Activated T-cell treated with anti-CD3 and anti-CD28 coated beads, Interleukin-2, amount 50 U/mL, for 72 hours (primary cell): ENCODE data around the gene TRPM2. TPM values are rescaled to one million over a fixed set of nuclear protein-coding genes. Genes with fewer than 3 reads are reported as not detected.

Experiments used
- ATAC-seq, 2 donors: fragments of 150-1000 bp; cut with Tn5 transposase; replicated peaks in 1 of 2; 2 replicates each; pipeline ENCODE4 v1.10.0; 2021; ENCODE audit warnings: moderate library complexity in 2 of 2, mild to moderate bottlenecking in 1 of 2
- DNase-seq, 2 donors: peaks; one replicate each; pipeline ENCODE4 v3.0.0; 2021 to 2022; ENCODE audit warnings: mixed read lengths in 1 of 2
- H3K27ac Mint-ChIP-seq: one replicate; pipeline ENCODE4 v1.8.0; 2022; ENCODE audit warnings: mild to moderate bottlenecking, moderate library complexity, mixed read lengths
- H3K27me3 Mint-ChIP-seq: one replicate; pipeline ENCODE4 v1.8.0; 2022; ENCODE audit warnings: low read depth, mixed read lengths
- H3K36me3 Mint-ChIP-seq, 2 donors: one replicate each; pipeline ENCODE4 v1.8.0; 2022; ENCODE audit warnings: mixed read lengths in 2 of 2, mild to moderate bottlenecking in 1 of 2; ENCODE audit not compliant: insufficient read depth in 2 of 2
- H3K4me1 Mint-ChIP-seq: one replicate; pipeline ENCODE4 v1.8.0; 2022; ENCODE audit warnings: low read depth, mixed read lengths
- H3K4me3 Mint-ChIP-seq, 2 donors: one replicate each; pipeline ENCODE4 v1.8.0; 2022; ENCODE audit warnings: mild to moderate bottlenecking in 2 of 2, mixed read lengths in 2 of 2, moderate library complexity in 2 of 2
- H3K9me3 Mint-ChIP-seq, 2 donors: one replicate each; pipeline ENCODE4 v1.8.0; 2022; ENCODE audit warnings: mixed read lengths in 2 of 2
- total RNA-seq, 2 donors: library from RNA; stranded (reverse); gene quantifications; one replicate each; pipeline ENCODE4 v1.2.3, GENCODE V29; 2022

The TRPM2 gene
- total RNA-seq, 2 donors from 2014 or later, result 2.4 to 3.2 TPM

DNA sequence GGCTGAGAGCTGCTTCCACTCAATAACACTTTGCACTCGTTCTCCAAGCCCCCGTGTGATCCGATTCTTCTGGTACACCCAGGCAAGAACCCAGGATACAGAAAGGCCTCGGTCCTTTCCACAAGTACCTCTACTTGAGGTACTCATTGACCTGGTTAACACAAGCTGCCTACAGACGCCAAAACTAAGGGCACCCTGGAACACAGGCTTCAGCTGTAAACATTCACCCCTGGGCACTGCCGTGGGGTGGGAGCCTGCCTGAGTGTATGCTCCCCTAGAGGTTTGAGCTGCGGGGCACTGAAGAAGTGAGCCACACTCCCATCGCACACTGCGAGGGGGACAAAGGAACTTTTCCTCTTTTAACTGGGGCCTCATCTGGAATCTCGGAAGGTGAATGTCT, 132.4 kb downstream of the TRPM2 start:
- ATAC-seq (peak in 1 of 2 donors; percentile 45), DNase-seq (no peak)
- H3K4me1 Mint-ChIP-seq, result peaks cover 4% of the 10 kb centered on the region
- H3K9me3 Mint-ChIP-seq, result no peaks in the 10 kb centered on the region
- H3K36me3 Mint-ChIP-seq, result no peaks in the 10 kb centered on the region
- H3K27ac Mint-ChIP-seq, result no peak overlapping the region
- peak overlapping the region in 1 of 2 donors; percentile 82 for H3K4me3 Mint-ChIP-seq
- no peaks in the 10 kb centered on the region for H3K27me3 Mint-ChIP-seq

GRCh38 chr21:44486302-44486701, 132.9 kb downstream of the TRPM2 start:
- ATAC-seq (no peak), DNase-seq (no peak)
- H3K4me3 Mint-ChIP-seq, result peak overlapping the region; percentile 74 to 82
- no peak overlapping the region for H3K27ac Mint-ChIP-seq
- H3K4me1 Mint-ChIP-seq, result peaks cover 4% of the 10 kb centered on the region
- H3K36me3 Mint-ChIP-seq, result no peaks in the 10 kb centered on the region
- H3K9me3 Mint-ChIP-seq, result no peaks in the 10 kb centered on the region
- H3K27me3 Mint-ChIP-seq, result no peaks in the 10 kb centered on the region

- Mint-ChIP-seq H3K4me3 (no peak overlapping the region), H3K27ac (no peak overlapping the region), H3K9me3 (peaks cover 5% of the 10 kb centered on the region in 2 donors), H3K4me1 (peaks cover 4% of the 10 kb centered on the region), H3K27me3 (peaks cover under 1% of the 10 kb centered on the region), H3K36me3 (peaks cover 3 to 8% of the 10 kb centered on the region in 2 donors)
- DNase-seq (peak; percentile 58 to 67), ATAC-seq (no peak)
These were observed 134.4 kb downstream of the TRPM2 start for GRCh38 chr21:44487831-44488230.

- Mint-ChIP-seq H3K27ac (no peak overlapping the region), H3K9me3 (peaks cover 10% of the 10 kb centered on the region in 2 donors), H3K4me1 (peaks cover 4% of the 10 kb centered on the region), H3K36me3 (peaks cover 7 to 13% of the 10 kb centered on the region in 2 donors), H3K27me3 (peaks cover 6% of the 10 kb centered on the region), H3K4me3 (no peak overlapping the region)
- ATAC-seq (no peak), DNase-seq (no peak)
These were observed 136.5 kb downstream of the TRPM2 start for GRCh38 chr21:44489962-44490361.

DNA sequence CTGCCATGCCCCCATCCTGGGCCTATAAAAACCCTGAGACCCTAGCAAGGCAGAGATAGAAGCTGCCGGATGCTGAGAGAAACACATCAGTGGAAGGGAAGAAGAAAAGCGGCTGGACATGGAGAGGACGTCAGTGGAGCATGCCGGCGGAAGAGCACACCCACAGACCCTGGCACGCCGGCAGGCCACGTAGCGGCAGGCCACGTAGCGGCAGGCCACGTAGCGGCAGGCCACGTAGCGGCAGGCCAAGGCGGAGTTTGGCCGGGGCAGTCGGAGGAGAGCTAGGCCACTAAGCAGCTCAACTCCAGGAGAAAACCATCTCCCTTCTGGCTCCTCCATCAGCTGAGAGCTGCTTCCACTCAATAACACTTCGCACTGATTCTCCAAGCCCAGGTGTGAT, 137.0 kb downstream of the TRPM2 start:
- no peak overlapping the region for H3K27ac Mint-ChIP-seq

DNA sequence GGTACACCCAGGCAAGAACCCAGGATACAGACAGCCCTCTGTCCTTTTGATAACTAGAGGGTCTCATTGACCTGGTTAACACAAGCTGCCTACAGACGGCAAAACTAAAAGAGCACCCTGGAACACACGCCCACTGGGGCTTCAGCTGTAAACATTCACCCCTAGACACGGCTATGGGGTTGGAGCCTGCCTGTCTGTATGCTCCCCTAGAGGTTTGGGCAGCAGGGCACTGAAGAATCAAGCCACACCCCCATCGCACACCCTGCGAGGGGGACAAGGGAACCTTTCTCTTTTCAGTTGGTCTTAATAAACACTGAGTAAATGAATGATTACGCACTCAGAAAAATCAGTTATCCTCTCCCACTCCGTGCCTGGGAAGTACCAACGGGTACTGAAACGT, 137.4 kb downstream of the TRPM2 start:
- ATAC-seq (no peak), DNase-seq (no peak)
- Mint-ChIP-seq H3K9me3 (peaks cover 10% of the 10 kb centered on the region in 2 donors), H3K27me3 (peaks cover 6% of the 10 kb centered on the region), H3K27ac (no peak overlapping the region), H3K4me1 (peaks cover 4% of the 10 kb centered on the region), H3K4me3 (no peak overlapping the region), H3K36me3 (peaks cover 7 to 13% of the 10 kb centered on the region in 2 donors)

More for the DNA sequence above, 137.0 kb downstream of the TRPM2 start:
- Mint-ChIP-seq H3K4me3 (no peak overlapping the region), H3K27me3 (peaks cover 6% of the 10 kb centered on the region), H3K9me3 (peaks cover 10% of the 10 kb centered on the region in 2 donors), H3K4me1 (peaks cover 4% of the 10 kb centered on the region), H3K36me3 (peaks cover 7 to 13% of the 10 kb centered on the region in 2 donors)
- ATAC-seq (no peak), DNase-seq (no peak)

Other genes starting within 250 kb of the TRPM2 start
- 10 to 100 TPM in 1 of 2 donors, 1 to 10 TPM in 1; 5.9 to 23.2 TPM for gene PWP2, start 246.2 kb upstream of the TRPM2 start, total RNA-seq
- gene GATD3, start 219.9 kb upstream of the TRPM2 start, total RNA-seq, result 10 to 100 TPM; 12.7 to 35.3 TPM
- gene ICOSLG, start 112.7 kb upstream of the TRPM2 start, total RNA-seq, result 1 to 10 TPM; 2.6 to 3.2 TPM
- gene DNMT3L, start 91.7 kb upstream of the TRPM2 start, total RNA-seq, result not detected
- not detected for gene AIRE, start 67.7 kb upstream of the TRPM2 start, total RNA-seq
- 100 to 1,000 TPM; 104 to 109 TPM for gene PFKL, start 53.6 kb upstream of the TRPM2 start, total RNA-seq
- gene CFAP410, start 14.2 kb upstream of the TRPM2 start, total RNA-seq, result 10 to 100 TPM; 14.5 to 17.2 TPM
- 1 to 10 TPM; 2.8 to 3.8 TPM for gene LRRC3, start 101.9 kb downstream of the TRPM2 start, total RNA-seq
- not detected for gene KRTAP10-1, start 186.6 kb downstream of the TRPM2 start, total RNA-seq
- not detected for gene KRTAP10-2, start 197.9 kb downstream of the TRPM2 start, total RNA-seq
- gene KRTAP10-3, start 205.2 kb downstream of the TRPM2 start, total RNA-seq, result not detected
- not detected for gene KRTAP10-4, start 220.1 kb downstream of the TRPM2 start, total RNA-seq
- not detected for gene KRTAP10-5, start 227.0 kb downstream of the TRPM2 start, total RNA-seq
- not detected for gene KRTAP10-6, start 238.9 kb downstream of the TRPM2 start, total RNA-seq
- not detected for gene KRTAP10-7, start 247.0 kb downstream of the TRPM2 start, total RNA-seq